HFF-Myc (cell line): ENCODE results near the gene SEMA7A.

Experiments
- DNase-seq: peaks from one replicate; pipeline ENCODE4 v3.0.0-alpha.2; 2011; ENCODE audit warnings: low read depth; ENCODE audit errors: extremely low read depth
- H3K4me3 ChIP-seq: replicated peaks from 2 replicates; pipeline ENCODE4 v1.5.1; 2011; ENCODE audit warnings: low read depth, mild to moderate bottlenecking, control low read depth, low read length
- CTCF ChIP-seq: IDR thresholded peaks from 2 replicates; pipeline ENCODE4 v1.5.1; 2012; ENCODE audit warnings: mild to moderate bottlenecking, low read depth, low read length, control low read depth; ENCODE audit errors: missing control alignments

Gene SEMA7A

DNA sequence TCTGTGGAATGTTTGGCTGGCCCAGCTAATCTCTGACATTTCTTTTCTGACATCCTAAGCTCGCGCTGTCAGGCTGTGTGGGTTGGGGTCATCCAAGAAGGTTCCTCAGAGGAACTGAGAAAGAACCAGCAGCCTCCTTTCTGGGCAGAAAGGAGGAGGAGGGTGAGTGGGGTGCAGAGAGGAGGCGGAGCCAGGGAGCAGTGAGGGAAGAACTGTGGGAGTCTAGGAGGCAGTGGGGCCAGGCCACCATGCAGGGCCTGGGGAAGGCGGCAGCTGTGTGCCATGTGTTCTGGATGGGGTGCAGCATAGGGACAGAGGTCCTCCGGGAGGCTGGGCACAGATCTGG, 5.3 kb downstream of the SEMA7A start:
- TF ChIP-seq CTCF: no peak
- no peak overlapping the region for H3K4me3 ChIP-seq
- no peak for DNase-seq

DNA sequence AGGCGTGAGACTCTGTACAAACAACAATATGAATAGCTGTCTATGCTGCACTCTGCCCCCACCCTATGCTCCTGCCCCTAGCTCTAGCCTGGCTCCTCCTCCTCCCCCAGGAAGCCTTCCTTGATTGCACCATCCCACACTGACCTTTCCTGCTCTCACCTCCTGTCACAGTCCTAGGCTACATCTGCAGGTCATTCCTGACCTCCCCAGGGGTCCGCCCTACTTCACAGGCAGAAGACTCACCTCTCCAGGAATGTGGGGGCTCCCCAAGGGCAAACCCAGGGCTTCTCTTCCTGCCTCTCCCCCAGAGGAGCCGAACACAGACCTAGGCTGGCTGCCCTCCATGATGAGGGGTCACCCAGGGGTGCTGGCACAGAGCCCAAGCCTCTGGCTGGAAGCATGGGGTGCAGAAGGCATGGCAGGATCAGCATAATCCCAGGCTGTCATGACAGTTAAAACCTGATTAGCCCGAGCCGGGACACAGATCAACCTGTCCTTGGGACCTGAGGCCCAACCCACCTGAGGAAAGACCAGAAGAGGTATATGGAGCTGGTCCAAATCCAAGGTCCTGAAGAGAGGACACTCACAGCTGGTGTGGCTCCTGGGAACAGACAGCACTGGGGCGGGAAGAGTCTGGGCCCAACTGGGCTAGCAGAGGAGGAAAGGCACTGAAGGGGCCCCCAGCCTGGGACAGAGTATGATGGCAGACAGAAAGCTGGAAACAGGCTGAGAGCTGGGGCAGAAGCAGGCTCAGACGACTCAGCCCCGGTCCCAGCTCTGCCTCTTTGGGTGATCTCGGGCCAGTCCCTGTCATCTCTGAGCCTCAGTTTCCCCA, 5.9 kb downstream of the SEMA7A start:
- no peak for TF ChIP-seq CTCF
- no peak overlapping the region for H3K4me3 ChIP-seq
- DNase-seq: no peak

DNA sequence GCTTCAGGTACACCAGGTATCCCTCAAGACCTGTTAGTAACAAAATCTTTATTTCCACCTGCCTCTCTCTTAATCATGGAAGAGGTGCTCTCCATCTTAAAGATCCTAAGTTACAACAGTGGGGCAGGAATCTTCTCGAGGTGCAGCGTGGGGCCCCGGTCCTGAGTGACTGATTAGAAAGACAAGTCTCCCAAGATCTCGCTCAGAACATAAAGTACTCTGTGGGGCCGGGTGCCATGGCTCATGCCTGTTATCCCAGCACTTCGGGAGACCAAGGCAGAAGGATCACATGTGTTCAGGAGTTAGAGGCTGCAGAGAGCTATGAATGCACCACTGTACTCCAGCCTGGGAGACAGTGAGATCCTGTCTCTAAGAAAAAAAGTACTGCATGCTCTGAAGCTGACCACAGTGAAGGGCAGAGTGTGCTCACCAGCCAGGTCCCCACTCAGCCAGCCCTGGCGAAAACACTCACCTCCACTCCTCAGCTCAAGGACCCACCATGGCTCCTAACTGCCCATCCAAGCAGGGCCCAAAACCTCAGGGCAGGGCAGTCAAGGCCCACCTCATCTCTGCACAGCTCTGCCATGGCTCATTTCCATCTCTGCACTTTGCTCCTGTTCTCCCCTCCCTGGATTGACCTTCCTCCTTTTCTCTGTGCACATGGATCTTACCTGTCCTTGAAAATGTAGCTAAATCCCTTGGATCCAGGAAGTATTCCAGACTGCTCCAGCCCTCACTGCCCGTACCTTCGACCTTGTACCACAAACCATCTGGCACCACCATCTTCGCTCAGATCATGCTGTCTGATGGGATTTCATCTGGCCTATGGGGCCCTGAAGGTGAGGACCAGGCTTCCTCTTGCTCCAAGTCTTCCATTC, 7.1 kb downstream of the SEMA7A start:
- no peak overlapping the region for H3K4me3 ChIP-seq
- DNase-seq: no peak
- no peak for TF ChIP-seq CTCF

- H3K4me3 ChIP-seq: no peak overlapping the region
Observed at GRCh38 chr15:74425630-74426029, 8.1 kb downstream of the SEMA7A start.

DNA sequence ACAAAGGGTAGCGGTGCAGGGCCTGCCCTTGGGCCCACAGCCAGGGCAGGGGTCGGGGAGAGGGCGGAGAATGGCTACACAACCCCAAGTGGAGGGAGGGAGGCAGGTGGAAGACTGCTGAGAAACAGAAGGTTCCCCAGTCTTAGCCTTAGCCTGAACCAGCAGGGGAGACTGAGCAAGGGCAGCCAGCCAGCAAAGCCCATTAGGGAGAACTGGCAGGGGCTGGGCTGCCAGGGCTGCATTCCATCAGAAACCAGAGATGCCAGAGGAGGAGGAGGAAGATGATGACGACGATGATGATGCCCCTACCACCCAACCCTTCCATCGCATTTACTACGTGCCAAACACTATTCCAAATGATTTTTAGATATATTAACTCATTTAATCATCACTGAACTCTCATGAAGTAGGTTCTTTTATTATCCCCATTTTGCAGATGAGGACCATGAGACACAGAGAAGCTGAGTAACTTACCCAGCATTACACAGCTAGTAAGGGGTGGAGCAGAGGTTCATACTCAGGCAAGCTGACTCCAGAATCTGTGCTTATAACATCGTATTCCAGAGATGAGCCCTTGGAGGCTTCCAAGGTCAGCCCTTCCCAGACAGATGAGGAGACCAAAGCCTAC, 8.7 kb downstream of the SEMA7A start:
- no peak for DNase-seq
- H3K4me3 ChIP-seq: no peak overlapping the region
- TF ChIP-seq CTCF: no peak

More at GRCh38 chr15:74425630-74426029, 8.1 kb downstream of the SEMA7A start:
- no peak for DNase-seq
- no peak for TF ChIP-seq CTCF

DNA sequence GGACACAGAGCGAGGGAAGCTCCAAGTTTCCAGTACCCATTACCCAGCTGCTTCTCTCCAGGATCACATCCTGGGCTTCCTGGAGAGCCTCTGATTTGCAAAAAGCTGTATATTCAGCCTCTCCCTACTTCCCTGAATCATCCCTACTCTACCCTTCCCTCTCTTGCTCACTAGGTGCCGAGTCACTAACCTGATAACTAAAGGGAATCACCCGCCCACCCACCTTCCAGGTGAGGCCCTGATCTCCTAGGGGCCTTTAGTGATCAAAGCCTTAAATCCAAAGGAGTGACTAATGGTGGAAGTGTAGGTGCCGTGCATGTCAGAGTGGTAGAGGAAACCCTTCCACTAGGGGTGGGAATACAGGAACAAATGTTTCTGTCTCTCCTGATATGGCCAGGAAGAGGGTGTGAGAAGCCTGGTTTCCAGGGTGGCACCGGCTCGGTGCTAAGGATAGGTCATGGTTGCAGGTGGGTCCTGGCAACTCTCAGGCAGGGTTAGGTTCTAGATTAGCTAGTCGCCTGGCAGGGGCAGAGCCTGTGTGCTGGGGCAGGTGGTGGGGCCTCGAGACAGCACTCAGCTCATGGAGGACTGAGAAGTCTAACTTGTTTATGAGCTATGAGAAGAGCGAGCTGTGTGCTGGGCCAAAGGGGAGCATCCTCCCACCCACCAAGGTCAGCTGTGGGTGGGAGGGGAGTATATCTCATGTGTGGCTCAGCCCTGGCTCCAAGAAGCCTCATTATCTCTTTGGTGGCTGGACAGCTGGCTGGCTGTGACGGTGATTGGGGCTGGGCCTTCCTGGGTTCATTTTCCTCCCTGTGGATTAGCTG, 10.1 kb downstream of the SEMA7A start:
- TF ChIP-seq CTCF: no peak
- H3K4me3 ChIP-seq: no peak overlapping the region
- no peak for DNase-seq
